ENCODE results near the gene OR6B1. TPM values are rescaled to one million over a fixed set of nuclear protein-coding genes. Genes with fewer than 3 reads are reported as not detected.

The OR6B1 gene
- total RNA-seq, 1 donor from 2014 or later: not detected

GRCh38 chr7:143960813-143961610 lies 39.1 kb upstream of the OR6B1 start:
- DNase-seq (ENCODE audit: low read depth): no peak
- H3K4me3 ChIP-seq (ENCODE audit: low read depth, low read length): no peak overlapping the region
- TF ChIP-seq, protein P1, sequence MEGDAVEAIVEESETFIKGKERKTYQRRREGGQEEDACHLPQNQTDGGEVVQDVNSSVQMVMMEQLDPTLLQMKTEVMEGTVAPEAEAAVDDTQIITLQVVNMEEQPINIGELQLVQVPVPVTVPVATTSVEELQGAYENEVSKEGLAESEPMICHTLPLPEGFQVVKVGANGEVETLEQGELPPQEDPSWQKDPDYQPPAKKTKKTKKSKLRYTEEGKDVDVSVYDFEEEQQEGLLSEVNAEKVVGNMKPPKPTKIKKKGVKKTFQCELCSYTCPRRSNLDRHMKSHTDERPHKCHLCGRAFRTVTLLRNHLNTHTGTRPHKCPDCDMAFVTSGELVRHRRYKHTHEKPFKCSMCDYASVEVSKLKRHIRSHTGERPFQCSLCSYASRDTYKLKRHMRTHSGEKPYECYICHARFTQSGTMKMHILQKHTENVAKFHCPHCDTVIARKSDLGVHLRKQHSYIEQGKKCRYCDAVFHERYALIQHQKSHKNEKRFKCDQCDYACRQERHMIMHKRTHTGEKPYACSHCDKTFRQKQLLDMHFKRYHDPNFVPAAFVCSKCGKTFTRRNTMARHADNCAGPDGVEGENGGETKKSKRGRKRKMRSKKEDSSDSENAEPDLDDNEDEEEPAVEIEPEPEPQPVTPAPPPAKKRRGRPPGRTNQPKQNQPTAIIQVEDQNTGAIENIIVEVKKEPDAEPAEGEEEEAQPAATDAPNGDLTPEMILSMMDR (IDR thresholded peaks at IDR 0.05; ENCODE audit: insufficient read depth, low read length, poor library complexity, severe bottlenecking): no peak

DNA sequence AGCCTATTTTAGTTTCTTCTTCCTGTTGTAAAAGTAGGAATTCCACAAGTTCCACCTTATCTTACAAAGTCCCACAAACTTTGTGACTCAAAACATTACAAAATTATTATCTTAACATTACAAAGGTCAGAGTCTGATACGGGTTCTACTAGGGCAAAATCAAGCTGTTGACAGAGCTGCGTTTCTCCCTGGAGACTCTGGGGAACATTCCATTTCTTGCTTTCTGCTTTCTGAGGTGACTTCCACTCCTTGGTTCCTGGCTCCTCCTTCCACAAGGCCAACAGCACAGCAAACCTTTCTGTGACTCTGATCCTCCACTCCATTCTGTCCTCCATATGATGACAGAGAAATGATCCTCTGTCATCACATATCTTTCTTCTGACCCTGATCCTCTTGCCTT lies 34.8 kb upstream of the OR6B1 start:
- DNase-seq (ENCODE audit: low read depth): no peak
- TF ChIP-seq, protein P1 (IDR thresholded peaks at IDR 0.05; ENCODE audit: insufficient read depth, low read length, poor library complexity, severe bottlenecking): no peak
- Histone ChIP-seq H3K27me3 (ENCODE audit: control insufficient read depth, insufficient read depth, low read length) (no peaks in the 10 kb centered on the region), H3K4me3 (ENCODE audit: low read depth, low read length) (no peak overlapping the region), H3K36me3 (ENCODE audit: control insufficient read depth, insufficient read depth, low read length) (no peaks in the 10 kb centered on the region)

More at GRCh38 chr7:143960813-143961610, 39.1 kb upstream of the OR6B1 start:
- Histone ChIP-seq H3K27me3 (ENCODE audit: control insufficient read depth, insufficient read depth, low read length) (no peaks in the 10 kb centered on the region), H3K36me3 (ENCODE audit: control insufficient read depth, insufficient read depth, low read length) (no peaks in the 10 kb centered on the region)

DNA sequence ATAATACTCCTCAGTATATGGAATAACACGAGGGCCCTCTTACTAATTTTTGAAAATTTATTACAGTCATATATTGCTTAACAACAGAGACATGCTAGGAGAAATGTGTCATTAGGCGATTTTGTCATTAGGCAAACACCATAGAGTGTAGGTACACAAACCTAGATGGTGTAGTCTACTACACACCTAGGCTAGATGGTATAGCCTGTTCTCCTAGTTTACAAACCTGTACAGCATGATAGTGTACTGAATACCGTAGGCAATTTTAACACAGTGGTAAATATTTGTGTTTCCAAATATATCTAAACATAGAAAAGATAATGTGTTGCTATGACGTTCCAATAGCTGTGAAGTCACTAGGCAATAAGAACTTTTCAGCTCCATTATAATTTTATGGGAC lies 32.7 kb upstream of the OR6B1 start:
- no peaks in the 10 kb centered on the region for H3K36me3 ChIP-seq (ENCODE audit: control insufficient read depth, insufficient read depth, low read length)
- TF ChIP-seq, protein P1 (IDR thresholded peaks at IDR 0.05; ENCODE audit: insufficient read depth, low read length, poor library complexity, severe bottlenecking): no peak
- DNase-seq (ENCODE audit: low read depth): no peak
- H3K27me3 ChIP-seq (ENCODE audit: control insufficient read depth, insufficient read depth, low read length): no peaks in the 10 kb centered on the region
- H3K4me3 ChIP-seq (ENCODE audit: low read depth, low read length): no peak overlapping the region

DNA sequence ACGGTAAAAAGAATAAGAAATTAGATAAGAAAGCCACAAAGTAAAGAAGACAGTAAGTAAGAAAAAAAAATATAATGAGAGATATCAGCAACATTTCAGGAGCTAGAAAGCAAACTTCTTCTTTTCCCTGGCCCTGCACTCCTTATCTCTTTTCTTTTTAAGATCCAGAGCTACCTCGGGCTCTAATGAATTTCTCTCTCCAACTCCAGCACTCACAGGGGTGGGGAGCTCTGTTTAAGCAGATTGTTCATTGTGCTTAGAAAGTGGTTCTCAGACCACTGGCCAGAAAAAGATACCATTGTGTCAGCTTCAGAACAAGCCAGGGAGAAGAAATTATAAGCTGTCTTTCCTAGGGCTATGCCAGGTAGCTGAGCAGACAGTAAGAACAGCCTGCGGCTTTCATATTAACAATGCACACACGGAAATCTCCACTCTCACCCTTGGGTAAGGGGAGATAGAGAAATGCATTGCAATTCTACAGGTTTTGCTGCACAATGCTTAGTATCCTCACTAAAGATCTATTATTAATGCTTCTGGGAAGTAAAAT lies 26.2 kb upstream of the OR6B1 start:
- Histone ChIP-seq H3K27me3 (ENCODE audit: control insufficient read depth, insufficient read depth, low read length) (no peaks in the 10 kb centered on the region), H3K36me3 (ENCODE audit: control insufficient read depth, insufficient read depth, low read length) (no peaks in the 10 kb centered on the region), H3K4me3 (ENCODE audit: low read depth, low read length) (no peak overlapping the region)
- TF ChIP-seq, protein P1 (IDR thresholded peaks at IDR 0.05; ENCODE audit: insufficient read depth, low read length, poor library complexity, severe bottlenecking): no peak
- no peak for DNase-seq (ENCODE audit: low read depth)

- no peaks in the 10 kb centered on the region for H3K27me3 ChIP-seq (ENCODE audit: control insufficient read depth, insufficient read depth, low read length)
- H3K4me3 ChIP-seq (ENCODE audit: low read depth, low read length): no peak overlapping the region
- no peak for DNase-seq (ENCODE audit: low read depth)
- TF ChIP-seq, protein P1 (IDR thresholded peaks at IDR 0.05; ENCODE audit: insufficient read depth, low read length, poor library complexity, severe bottlenecking): no peak
- H3K36me3 ChIP-seq (ENCODE audit: control insufficient read depth, insufficient read depth, low read length): no peaks in the 10 kb centered on the region
Measured at GRCh38 chr7:143974459-143974858, 25.7 kb upstream of the OR6B1 start.
